ENCODE data around the gene CRYZL1.

CRYZL1 gene

GRCh38 chr21:33557447-33557846 is 84.1 kb downstream of the CRYZL1 start:
- DNase-seq, result no peak

- DNase-seq, result no peak
Measured at GRCh38 chr21:33554982-33555344, 86.6 kb downstream of the CRYZL1 start.

- DNase-seq, result no peak
Measured at GRCh38 chr21:33554236-33554981, 87.1 kb downstream of the CRYZL1 start.

- DNase-seq, result no peak
Measured at GRCh38 chr21:33552999-33553598, 88.4 kb downstream of the CRYZL1 start.

DNA sequence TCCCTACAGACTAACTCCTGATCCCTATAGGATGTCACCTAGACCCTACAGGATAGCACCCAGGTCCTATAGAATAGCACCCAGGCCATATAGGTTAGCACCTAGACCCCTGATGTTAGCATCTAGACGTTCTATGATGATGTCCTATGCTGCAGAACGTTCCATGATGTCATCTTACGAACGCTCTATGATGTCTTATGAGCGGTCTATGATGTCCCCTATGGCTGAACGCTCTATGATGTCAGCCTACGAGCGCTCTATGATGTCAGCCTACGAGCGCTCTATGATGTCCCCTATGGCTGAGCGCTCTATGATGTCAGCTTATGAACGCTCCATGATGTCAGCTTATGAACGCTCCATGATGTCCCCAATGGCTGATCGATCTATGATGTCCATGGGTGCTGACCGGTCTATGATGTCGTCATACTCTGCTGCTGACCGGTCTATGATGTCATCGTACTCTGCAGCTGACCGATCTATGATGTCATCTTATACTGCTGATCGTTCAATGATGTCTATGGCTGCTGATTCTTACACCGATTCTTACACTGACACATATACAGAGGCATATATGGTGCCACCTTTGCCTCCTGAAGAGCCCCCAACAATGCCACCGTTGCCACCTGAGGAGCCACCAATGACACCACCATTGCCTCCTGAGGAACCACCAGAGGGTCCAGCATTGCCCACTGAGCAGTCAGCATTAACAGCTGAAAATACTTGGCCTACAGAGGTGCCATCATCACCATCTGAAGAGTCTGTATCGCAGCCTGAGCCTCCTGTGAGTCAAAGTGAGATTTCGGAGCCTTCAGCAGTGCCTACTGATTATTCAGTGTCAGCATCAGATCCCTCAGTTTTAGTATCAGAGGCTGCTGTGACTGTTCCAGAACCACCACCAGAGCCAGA is 89.2 kb downstream of the CRYZL1 start:
- DNase-seq, result no peak

GRCh38 chr21:33551664-33552063 is 89.9 kb downstream of the CRYZL1 start:
- no peak for DNase-seq

- DNase-seq, result no peak
Measured at GRCh38 chr21:33550772-33551660, 90.5 kb downstream of the CRYZL1 start.

- DNase-seq, result no peak
Measured at GRCh38 chr21:33549848-33550771, 91.4 kb downstream of the CRYZL1 start.

DNA sequence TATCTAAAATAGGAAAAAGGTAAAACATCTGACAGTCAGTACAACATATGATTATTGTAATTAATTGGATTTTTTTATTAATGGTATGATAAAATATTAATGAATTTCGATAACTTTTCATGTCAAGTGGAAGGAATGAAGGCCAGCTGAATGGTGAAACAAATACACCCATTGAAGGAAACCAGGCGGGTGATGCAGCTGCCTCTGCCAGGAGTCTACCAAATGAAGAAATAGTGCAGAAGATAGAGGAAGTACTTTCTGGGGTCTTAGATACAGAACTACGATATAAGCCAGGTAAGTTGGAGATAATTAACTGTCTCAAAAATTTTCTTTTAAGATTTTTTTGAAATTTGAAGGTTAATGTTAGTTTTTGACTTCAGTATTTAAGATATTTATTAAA is 95.5 kb downstream of the CRYZL1 start:
- no peak for DNase-seq

- DNase-seq, result no peak
Measured at GRCh38 chr21:33544451-33545195, 96.9 kb downstream of the CRYZL1 start.

- DNase-seq, result peak; percentile 79 to 83
Measured at GRCh38 chr21:33543505-33544129, 97.9 kb downstream of the CRYZL1 start.

- DNase-seq, result peak; percentile 96
Measured at GRCh38 chr21:33542640-33543504, 98.7 kb downstream of the CRYZL1 start, which contains the start of gene SON. TSS of gene SON (plus strand) at chr21:33543038. CDS start at chr21:33543093, 55 bp downstream.

GRCh38 chr21:33541756-33542639 is 99.5 kb downstream of the CRYZL1 start, which contains the start of gene GART:
TSS of gene GART (minus strand) at chr21:33542117. CDS start at chr21:33539315, 2,802 bp downstream.
- peak; percentile 87 to 89 for DNase-seq

- peak in 1 of 2 donors; percentile 28 for DNase-seq
Measured at GRCh38 chr21:33541105-33541711, 100.3 kb downstream of the CRYZL1 start.

- no peak for DNase-seq
Measured at GRCh38 chr21:33540711-33541104, 100.8 kb downstream of the CRYZL1 start.

DNA sequence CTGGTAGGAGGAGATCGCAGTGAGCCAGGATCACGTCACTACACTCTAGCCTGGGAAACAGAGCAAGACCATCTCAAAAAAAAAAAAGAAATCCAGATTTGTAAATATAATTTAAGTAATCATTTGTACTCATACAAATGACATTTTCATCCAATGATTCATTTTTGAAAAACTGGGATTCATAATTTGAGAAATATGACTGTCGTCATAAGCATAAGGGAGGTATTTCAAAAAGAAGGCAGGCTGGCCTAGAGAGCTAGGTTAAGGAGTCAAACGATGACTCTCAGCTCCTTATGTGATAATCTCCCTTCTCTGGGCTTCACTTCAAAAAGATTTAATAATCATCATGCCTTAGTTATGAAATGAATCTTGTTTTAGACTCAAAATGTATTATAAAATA is 101.9 kb downstream of the CRYZL1 start:
- DNase-seq, result no peak

Data from stimulated activated CD4-positive, alpha-beta T cell treated with anti-CD3 and anti-CD28 coated beads, Interleukin-2, amount 100 ng/mL, for 24 hours (primary cell).